ENCODE data around the gene ZNF227.
"Not testable (repeated sequence)": the region's sequence is repeated elsewhere in the genome, so short reads cannot be mapped to it uniquely, and the experiment has no call there.

Gene ZNF227

DNA sequence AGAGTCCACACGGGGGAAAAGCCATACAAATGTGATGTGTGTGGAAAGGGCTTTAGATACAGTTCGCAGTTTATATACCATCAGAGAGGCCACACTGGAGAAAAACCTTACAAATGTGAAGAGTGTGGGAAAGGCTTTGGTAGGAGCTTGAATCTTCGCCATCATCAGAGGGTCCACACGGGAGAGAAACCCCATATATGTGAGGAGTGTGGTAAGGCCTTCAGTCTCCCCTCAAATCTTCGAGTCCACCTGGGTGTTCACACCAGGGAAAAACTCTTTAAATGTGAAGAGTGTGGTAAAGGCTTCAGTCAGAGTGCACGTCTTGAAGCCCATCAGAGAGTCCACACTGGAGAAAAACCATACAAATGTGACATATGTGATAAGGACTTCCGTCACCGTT is 24.1 kb downstream of the ZNF227 start:
- DNase-seq (ENCODE audit: low read depth in 2 of 2, low spot score in 1 of 2) = no peak

DNA sequence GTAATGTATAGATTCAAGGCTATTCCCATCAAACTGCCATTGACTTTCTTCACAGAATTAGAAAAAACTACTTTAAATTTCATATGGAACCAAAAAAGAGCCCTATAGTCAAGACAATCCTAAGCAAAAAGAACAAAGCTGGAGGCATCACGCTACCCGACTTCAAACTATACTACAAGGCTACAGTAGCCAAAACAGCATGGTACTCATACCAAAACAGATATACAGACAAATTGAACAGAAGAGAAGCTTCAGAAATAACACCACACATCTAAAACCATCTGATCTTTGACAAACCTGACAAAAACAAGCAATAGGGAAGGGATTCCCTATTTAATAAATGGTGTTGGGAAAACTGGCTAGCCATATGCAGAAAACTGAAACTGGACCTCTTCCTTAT is 40.0 kb downstream of the ZNF227 start:
- not testable (repeated sequence) for DNase-seq (ENCODE audit: low read depth in 2 of 2, low spot score in 1 of 2)

DNA sequence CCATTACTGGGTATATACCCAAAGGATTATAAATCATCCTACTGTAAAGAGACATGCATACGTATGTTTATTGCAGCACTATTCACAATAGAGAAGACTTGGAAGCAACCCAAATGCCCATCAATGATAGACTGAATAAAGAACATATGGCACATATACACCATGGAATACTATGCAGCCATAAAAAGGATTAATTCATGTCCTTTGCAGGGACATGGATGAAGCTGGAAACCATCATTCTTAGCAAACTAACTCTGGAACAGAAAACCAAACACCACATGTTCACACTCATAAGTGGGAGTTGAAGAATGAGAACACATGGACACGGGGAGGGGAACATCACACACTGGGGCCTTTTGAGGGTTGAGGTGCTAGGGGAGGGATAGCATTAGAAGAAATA is 41.1 kb downstream of the ZNF227 start:
- DNase-seq (ENCODE audit: low read depth in 2 of 2, low spot score in 1 of 2) = not testable (repeated sequence)

DNA sequence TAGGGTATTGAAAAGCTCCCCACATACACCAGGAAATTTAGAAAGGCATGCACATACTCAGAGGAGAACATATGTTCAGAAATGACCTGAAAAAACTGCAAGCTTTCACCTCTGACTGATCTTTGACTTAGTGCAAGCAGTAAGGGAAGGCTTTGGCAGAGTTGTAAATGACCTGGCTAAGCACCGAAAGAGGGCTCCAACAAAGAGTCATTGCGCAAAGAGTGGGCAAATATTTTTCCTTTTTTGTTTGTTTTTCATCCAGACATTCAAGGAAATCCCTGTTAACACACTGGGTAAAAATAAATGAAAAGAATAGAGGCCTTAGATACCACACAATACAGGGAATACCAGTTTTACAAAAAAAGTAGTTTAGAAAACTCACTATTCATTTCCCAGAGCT is 42.2 kb downstream of the ZNF227 start:
- no peak for DNase-seq (ENCODE audit: low read depth in 2 of 2, low spot score in 1 of 2)

DNA sequence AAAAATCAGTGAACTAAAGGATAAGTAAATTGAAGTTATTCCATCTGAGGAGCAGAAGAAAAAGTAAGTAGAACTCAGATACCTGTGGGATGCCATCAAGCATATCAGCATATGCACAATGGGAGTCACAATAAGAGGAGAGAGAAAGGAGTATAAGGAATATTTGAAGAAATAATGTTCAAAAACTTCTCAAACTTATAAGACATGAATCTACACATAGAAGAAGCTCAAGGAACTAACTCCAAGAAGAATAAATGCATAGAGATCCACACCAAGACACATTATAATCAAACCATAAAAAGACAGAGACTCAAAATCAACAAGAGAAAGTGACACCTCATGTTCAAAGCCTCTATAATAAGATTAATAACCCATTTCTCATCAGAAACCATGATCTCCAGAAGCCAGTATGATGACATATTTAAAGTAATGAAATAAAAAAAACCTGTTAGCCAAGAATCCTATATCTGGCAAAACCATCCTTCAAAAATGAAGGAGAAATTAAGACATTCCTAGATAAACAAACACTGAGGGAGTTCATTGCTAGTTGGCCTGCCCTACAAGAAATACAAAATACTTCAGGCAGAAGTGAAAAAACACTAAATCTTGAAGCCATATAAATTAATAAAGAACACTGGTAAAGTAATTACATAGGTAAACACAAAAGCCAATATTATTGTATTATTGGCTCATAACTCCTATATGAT is 43.5 kb downstream of the ZNF227 start:
- DNase-seq (ENCODE audit: low read depth in 2 of 2, low spot score in 1 of 2) = no peak

DNA sequence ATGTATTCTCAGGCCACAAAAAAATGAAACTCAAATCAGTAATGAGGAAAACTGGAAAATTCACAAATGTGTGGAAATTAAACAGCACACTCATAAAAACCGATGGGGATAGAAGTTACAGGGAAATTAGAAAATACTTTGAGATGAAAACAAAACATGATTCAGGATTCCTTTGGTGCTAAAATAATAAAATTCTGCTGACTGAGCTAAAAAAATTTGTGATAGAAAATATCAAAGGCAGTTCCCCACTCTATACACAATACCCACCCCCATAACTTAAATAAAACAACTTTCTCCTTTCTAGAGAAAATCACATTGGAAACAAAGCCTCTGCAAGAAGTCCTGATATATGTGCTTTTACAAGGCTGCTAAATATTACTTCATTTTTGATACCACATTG is 45.8 kb downstream of the ZNF227 start:
- no peak for DNase-seq (ENCODE audit: low read depth in 2 of 2, low spot score in 1 of 2)

DNA sequence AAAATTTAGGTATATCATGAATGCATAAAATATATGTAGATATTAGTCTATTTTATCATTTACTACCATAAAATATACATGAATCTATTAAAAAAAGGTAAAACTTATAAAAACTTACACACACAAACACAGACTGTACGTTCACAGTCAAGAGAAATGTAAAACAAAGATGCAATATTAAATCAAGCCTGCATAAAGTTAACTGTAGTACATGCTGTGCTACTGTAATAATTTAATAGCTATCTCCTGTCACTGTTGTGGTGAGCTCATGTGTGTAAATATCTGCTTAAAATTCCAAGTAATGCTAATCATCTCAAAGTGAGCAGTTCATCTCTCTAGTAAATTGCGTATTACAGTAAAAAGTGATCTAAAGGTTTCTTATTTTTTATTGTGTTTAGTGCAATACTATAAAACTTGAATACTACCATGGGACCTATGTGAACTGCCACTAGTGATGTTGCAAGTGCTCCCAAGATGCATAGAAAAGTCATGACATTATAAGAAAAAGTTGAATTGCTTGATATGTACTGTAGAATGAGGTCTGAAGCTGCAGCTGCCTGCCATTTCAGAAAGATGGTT is 46.6 kb downstream of the ZNF227 start:
- DNase-seq (ENCODE audit: low read depth in 2 of 2, low spot score in 1 of 2) = no peak

DNA sequence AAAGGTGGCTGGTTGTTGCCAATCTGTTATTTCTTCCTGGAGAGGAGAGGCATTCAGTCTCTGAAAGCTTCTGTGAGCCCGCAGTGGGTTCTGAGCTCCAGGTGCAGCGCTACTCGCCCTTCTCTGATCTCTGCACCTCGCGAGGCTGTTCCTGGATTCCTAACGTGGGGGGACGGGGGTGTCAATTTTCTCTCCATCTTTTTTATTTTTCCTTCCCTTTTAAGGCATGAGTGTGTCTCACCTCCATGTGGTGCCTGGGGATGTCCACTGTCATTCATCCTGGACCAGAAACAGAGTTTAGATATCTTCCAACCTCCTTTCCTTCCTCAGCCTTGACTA is 48.0 kb downstream of the ZNF227 start:
- no peak for DNase-seq (ENCODE audit: low read depth in 2 of 2, low spot score in 1 of 2)

DNA sequence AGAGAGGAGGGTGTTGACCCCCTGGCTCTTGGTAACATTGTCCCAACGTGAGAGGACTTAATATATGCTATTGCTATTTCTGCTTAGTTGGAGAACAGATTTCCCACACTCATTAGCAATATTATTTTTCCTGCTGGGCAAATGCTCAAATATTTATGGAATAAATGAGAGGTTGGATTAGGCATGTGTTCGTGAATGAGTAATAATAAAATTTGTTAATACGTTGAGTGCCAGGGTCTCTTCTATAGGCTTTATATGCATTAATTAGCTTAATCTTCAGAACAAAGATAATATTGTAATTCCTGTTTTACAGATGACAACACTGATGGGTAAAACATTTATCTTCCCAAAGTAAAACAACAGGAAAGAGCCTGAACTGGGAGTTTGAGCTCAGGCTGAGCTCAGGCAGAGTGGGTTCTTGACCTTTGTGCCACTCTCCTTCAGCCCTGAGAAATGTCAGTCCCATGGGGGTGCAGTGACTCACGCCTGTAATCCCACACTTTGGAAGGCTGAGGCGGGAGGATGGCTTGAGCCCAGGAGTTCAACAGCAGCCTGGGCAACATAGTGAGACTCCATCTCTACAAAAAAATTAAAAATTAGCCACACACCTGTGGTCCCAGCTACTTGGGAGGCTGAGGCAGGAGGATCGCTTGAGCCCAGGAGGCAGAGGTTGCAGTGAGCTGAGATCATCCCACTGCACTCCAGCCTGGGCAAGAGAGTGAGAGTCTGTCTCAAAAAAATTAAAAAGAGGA is 48.5 kb downstream of the ZNF227 start:
- DNase-seq (ENCODE audit: low read depth in 2 of 2, low spot score in 1 of 2) = no peak

DNA sequence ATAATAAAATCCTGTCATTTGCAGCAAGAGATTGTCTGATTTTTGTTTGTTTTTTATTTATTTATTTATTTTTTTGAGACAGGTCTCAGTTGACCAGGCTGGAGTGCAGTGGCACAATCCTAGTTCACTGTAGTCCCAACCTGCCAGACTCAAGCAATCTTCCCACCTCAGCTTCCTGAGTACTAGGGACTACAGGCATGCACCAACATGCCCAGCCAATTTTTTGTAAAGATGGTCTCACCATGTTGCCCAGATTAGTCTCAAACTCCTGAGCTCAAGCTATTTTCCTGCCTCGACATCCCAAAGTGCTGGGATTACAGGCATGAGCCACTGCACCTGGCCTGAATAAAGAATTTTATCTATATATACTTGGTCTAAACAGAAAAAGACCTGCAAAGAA is 65.0 kb downstream of the ZNF227 start:
- DNase-seq (ENCODE audit: low read depth in 2 of 2, low spot score in 1 of 2) = no peak

DNA sequence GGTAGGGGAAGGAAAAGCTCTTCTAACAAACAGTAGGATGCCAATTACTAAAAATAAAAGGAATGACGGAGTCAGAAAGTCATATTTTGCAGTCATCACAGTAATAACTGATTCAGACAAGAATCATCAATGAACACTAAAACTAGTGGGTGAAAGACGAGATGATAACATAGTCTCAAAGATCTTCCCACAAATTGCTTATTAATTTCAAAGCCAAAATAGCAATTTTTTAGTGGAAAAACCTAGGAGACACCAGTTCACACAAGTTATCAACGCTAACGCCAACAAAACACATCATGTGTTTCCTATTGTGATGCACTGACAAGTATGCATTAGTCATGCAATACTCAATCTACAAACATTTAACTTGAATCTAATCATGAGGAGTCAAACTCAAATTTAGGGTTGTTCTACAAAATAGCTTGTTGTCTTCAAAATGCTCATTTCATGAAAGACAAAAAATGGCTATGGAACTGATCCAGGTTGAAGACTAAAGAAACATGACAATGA is 65.9 kb downstream of the ZNF227 start:
- DNase-seq (ENCODE audit: low read depth in 2 of 2, low spot score in 1 of 2) = no peak

DNA sequence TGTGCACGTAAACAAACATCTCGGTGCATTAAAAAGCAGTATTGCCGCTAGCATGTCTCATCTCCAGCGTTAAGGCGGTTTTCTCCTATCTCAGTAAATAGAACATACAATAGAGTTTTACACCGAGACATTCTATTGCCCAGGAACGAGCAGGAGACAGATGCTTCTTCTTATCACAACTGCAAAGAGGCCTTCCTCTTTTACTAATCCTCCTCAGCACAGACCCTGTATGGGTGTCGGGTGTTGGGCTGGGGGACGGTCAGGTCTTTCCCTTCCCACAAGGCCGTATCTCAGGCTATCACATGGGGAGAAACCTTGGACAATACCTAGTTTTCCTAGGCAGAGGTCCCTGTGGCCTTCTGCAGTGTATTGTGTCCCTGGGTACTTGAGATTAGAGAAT is 68.6 kb downstream of the ZNF227 start:
- DNase-seq (ENCODE audit: low read depth in 2 of 2, low spot score in 1 of 2) = no peak

DNA sequence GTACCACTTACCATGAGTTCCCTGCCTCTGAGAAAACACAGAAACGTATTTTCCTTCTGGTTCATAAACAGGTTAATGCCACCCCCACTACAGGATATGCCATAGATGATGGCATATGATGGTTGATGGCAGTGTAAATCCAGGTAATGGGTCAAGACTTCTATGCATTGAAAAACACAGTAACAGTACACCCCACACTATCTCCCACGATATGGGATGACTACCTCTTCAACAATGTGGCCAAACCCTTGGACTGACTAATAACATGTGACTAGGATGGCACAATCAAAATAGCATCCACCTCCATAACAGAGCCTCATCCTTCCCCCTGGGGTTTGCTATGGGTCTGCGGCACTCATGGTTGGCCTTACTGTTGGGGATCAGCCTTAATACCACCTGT is 70.5 kb downstream of the ZNF227 start:
- DNase-seq (ENCODE audit: low read depth in 2 of 2, low spot score in 1 of 2) = no peak

DNA sequence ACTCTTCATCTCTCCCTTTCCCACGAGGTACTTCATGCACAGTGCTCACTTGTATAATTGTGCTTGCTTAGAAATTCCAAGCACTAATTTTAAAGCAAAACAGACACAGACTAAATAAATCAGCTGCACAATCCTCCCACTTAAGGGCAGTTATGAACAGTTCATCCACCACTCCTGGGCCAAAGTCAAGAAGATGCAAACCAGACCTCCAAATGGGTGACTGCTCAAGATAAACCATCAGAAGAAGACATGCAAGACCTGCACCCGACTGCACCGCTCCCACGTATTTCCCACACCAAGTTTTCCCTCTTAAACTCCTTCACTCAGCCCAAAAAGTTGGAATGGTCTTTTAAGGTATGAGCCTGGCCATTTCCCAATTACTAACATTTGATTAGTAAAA is 72.6 kb downstream of the ZNF227 start:
- no peak for DNase-seq (ENCODE audit: low read depth in 2 of 2, low spot score in 1 of 2)

All from stimulated activated CD8-positive, alpha-beta memory T cell treated with anti-CD3 and anti-CD28 coated beads, Interleukin-4, amount 100 ng/mL, for 1 hour (primary cell).